ENCODE data around the gene ANKFY1. TPM values are rescaled to one million over a fixed set of nuclear protein-coding genes. Genes with fewer than 3 reads are reported as not detected.
"Not testable (repeated sequence)": the region's sequence is repeated elsewhere in the genome, so short reads cannot be mapped to it uniquely, and the experiment has no call there.

ANKFY1 gene
- polyA plus RNA-seq, 3 donors: 7.6 to 15.3 (median 14.3) TPM

GRCh38 chr17:4269915-4270314 lies 6.1 kb upstream of the ANKFY1 start:
- WGBS, 3 donors: 92 to 96% (median 95%) methylated on average over 4 of the region's 4 CpGs
- H3K27ac ChIP-seq (ENCODE audit: low read depth, low read length): no peak overlapping the region

GRCh38 chr17:4267402-4267801 lies 3.6 kb upstream of the ANKFY1 start:
- WGBS, 3 donors: 93 to 95% (median 94%) methylated on average over 8 of the region's 8 CpGs

DNA sequence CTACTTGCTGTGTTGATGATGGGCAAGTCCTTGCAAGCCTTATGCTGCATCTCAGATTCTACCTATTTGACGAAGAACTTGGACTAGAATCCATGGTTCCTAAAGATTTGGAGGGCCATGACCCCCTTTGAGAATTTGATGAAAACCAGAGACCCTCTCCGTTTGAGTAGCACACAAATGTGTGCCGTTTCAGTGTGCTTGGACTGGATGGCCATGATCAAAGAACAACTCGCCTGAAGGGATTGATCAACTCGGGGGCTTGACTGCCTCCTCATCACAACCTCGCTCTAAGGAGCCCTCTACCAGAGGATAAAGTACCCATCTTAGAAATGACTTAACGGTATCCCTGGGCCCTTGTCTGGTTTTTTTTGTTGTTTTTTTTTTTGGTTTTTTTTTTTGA lies 2.8 kb upstream of the ANKFY1 start:
- WGBS, 3 donors: 73 to 87% (median 79%) methylated on average over 7 of the region's 7 CpGs
- no peak overlapping the region for H3K27ac ChIP-seq (ENCODE audit: low read depth, low read length)

More at GRCh38 chr17:4267402-4267801, 3.6 kb upstream of the ANKFY1 start:
- H3K27ac ChIP-seq (ENCODE audit: low read depth, low read length): no peak overlapping the region

DNA sequence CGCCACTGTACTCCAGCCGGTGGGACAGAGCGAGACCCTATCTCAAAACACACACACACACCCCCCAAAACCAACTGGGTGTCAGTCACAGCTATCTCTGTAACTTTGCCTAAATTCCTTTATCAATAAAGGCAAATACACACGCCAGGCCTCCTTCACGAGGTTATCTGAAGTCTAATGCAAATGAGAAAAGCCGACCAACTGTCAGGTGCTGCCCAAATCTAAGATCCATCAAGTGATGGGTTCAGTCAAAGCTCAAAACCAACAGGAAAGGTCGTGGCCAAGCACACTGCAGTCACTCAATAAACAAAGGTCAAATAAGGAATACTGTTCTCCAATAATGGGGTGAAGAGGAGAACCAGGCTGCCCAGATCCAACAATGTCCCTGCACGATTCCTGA lies 1.1 kb downstream of the ANKFY1 start:
- no peak overlapping the region for H3K27ac ChIP-seq (ENCODE audit: low read depth, low read length)
- 29 to 59% (median 49%) methylated on average over 8 of the region's 8 CpGs for WGBS, 3 donors

DNA sequence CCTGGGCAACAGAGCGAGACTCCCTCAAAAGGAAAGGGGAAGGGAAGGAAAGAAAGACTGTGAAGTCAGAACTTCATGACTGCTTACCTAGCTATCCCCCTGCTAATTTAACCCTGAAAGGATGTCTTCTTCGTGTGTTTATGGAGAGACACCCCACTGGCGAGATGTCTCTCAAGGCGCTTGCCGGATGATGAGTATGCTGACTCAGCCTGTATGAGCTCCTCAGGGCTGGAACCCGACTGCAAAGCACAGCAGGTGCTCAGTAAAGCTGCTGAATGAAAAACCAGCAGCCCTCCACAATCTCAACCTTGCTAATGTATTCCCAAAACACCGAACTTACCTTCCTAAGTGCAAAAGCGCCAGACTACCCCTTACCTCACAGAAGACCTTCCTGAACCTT lies 2.3 kb downstream of the ANKFY1 start:
- WGBS, 3 donors: 89 to 93% (median 92%) methylated on average over 8 of the region's 8 CpGs
- no peak overlapping the region for H3K27ac ChIP-seq (ENCODE audit: low read depth, low read length)

GRCh38 chr17:4258867-4259266 lies 4.9 kb downstream of the ANKFY1 start:
- WGBS, 3 donors: 97 to 100% (median 100%) methylated on average over 3 of the region's 3 CpGs
- no peak overlapping the region for H3K27ac ChIP-seq (ENCODE audit: low read depth, low read length)

- 74 to 94% (median 77%) methylated on average over 2 of the region's 2 CpGs for WGBS, 3 donors
- no peak overlapping the region for H3K27ac ChIP-seq (ENCODE audit: low read depth, low read length)
Observed at GRCh38 chr17:4256952-4257351, 6.8 kb downstream of the ANKFY1 start.

DNA sequence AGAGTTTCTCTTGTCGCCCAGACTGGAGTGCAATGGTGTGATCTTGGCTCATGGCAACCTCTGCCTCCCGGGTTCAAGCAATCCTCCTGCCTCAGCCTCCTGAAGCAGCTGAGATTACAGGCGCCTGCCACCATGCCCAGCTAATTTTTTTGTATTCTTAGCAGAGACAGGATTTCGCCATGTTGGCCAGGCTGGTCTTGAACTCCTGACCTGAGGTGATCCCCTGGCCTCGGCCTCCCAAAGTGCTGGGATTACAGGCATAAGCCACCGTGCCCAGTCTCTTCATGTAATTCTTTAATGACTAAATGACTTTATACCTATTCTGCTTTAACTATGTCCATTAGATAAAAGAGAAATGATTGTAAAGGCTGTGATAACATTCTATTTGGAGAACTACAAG lies 8.5 kb downstream of the ANKFY1 start:
- WGBS, 3 donors: 82 to 90% (median 83%) methylated on average over 6 of the region's 6 CpGs
- not testable (repeated sequence) for H3K27ac ChIP-seq (ENCODE audit: low read depth, low read length)

DNA sequence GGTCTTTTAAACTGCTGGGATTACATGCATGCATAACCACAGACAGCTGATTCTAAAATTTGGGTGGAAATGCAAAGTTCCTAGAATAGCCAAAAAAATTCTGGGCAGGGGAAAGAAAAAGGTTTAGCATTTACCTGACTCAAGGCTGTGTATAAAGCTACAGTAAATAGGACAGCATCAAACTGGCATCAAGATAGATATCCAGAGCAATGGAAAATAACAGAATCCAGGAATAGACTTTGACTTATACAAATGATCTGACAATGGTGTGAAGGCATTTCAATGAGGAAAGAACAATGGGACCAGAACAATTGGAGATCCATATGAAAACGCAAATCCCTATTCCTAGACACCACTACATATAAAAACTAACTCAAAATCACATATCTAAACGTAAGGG lies 12.9 kb downstream of the ANKFY1 start:
- H3K27ac ChIP-seq (ENCODE audit: low read depth, low read length): no peak overlapping the region

GRCh38 chr17:4249452-4250029 lies 14.2 kb downstream of the ANKFY1 start:
- H3K27ac ChIP-seq (ENCODE audit: low read depth, low read length): no peak overlapping the region

More for the DNA sequence above, 12.9 kb downstream of the ANKFY1 start:
- WGBS, 3 donors: 81 to 92% (median 81%) methylated on average over 2 of the region's 2 CpGs

GRCh38 chr17:4248504-4249277 lies 15.1 kb downstream of the ANKFY1 start:
- H3K27ac ChIP-seq (ENCODE audit: low read depth, low read length): no peak overlapping the region
- WGBS, 3 donors: 83 to 93% (median 92%) methylated on average over 7 of the region's 7 CpGs

More at GRCh38 chr17:4249452-4250029, 14.2 kb downstream of the ANKFY1 start:
- WGBS, 3 donors: 42 to 55% (median 46%) methylated on average over 4 of the region's 4 CpGs

GRCh38 chr17:4247971-4248388 lies 15.8 kb downstream of the ANKFY1 start:
- 54 to 92% (median 91%) methylated on average over 11 of the region's 11 CpGs for WGBS, 3 donors
- H3K27ac ChIP-seq (ENCODE audit: low read depth, low read length): no peak overlapping the region

DNA sequence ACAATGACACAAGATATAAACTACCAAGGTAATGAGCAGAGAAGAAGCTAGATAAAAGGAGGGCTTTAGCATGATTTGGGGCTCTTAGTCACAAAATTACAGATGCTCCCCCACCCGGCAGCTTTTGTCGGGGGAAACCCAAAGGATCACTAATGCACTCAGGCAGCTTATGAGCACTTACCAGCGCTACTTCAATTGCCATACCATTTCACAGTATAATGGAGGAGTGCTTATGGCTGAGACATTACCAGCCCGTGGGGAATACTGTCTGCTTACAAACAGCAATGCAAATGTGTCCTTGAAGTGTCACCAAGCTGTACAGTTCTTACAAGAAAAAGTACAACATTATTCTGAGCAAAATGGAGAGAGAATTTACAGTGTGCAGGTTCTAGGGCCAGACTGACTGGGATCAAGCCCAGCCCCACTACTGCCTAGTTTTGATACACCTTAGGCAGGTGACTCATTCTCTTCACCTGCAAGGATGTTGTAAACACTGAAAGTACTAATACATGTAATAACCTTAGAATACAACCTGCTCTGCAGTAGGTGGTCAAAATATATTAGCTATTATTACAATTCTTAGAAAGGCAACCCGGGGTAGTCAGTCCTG lies 16.3 kb downstream of the ANKFY1 start:
- 49 to 78% (median 63%) methylated on average over 5 of the region's 5 CpGs for WGBS, 3 donors
- H3K27ac ChIP-seq (ENCODE audit: low read depth, low read length): no peak overlapping the region

DNA sequence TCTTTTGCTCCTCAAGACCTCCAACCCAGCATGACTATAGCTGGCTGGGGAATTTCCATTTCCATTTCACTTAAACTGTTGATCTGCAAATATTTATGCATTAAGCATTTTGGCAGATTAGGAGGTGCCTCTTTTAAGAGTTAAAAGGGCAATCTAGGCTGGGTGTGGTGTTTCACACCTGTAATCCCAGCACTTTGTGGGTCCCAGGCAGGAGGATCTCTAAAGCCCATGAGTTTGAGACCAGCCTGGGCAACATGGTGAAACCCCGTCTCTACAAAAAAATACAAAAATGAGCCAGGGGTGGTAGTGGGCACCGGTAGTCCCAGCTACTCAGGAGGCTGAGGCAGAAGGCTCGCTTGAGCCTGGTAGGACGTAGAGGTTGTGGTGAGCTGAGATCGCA lies 17.1 kb downstream of the ANKFY1 start:
- 93 to 97% (median 96%) methylated on average over 5 of the region's 5 CpGs for WGBS, 3 donors
- no peak overlapping the region for H3K27ac ChIP-seq (ENCODE audit: low read depth, low read length)

DNA sequence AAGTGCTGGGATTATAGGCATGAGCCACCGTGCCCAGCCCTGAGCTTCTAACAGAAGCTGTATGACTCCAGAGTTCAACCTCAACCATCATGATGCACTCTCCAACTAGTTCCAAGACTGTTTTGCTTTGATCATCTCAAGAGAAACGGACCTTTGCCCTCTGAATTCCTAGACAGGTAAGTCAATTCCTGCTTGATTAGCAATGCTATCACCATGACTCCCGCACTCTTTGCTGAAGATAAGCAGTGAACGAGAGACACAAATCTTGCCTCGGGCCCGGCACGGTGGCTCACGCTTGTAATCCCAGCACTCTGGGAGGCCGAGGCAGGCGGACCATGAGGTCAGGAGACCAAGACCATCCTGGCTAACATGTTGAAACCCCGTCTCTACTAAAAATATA lies 22.2 kb downstream of the ANKFY1 start:
- no peak overlapping the region for H3K27ac ChIP-seq (ENCODE audit: low read depth, low read length)
- 84 to 96% (median 94%) methylated on average over 11 of the region's 11 CpGs for WGBS, 3 donors

GRCh38 chr17:4236456-4236855 lies 27.3 kb downstream of the ANKFY1 start:
- WGBS, 3 donors: 49 to 51% (median 51%) methylated on average over 3 of the region's 3 CpGs
- H3K27ac ChIP-seq (ENCODE audit: low read depth, low read length): no peak overlapping the region

GRCh38 chr17:4235372-4236279 lies 28.2 kb downstream of the ANKFY1 start:
- H3K27ac ChIP-seq (ENCODE audit: low read depth, low read length): no peak overlapping the region
- 91 to 95% (median 91%) methylated on average over 8 of the region's 8 CpGs for WGBS, 3 donors

DNA sequence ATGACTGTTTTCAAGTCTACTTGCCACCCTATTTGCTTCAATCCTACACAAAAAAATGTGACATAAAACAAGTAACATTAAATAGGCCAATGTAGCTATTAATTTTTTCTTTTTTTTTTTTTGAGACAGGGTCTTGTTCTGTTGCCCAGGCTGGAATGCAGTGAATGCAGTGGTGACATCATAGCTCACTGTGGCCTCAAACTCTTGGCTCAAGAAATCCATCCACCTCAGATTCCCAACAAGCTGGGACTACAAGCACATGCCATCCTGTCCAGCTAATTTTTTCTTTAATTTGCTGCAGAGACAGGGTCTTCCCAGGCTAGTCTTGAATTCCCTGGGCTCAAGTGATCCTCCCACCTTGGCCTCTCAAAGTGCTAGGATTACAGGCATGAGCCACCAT lies 29.4 kb downstream of the ANKFY1 start:
- no peak overlapping the region for H3K27ac ChIP-seq (ENCODE audit: low read depth, low read length)
